IPS DF 6.9 (cell line): ENCODE measurements around the gene KLHL29.
A peak's percentile ranks its signal among the peaks of the same experiment; 100 is the strongest.

Experiments
- DNase-seq: peaks from one replicate; pipeline ENCODE4 v3.0.0-alpha.2; 2013; ENCODE audit warnings: low read depth, low spot score
- H3K27ac ChIP-seq: one replicate; pipeline ENCODE4 v1.5.1; 2013; ENCODE audit warnings: low read length, control low read depth
- H3K27me3 ChIP-seq: 2 replicates; pipeline ENCODE4 v1.6.1; 2013; ENCODE audit warnings: mild to moderate bottlenecking, low read length; ENCODE audit not compliant: control insufficient read depth, insufficient read depth
- H3K36me3 ChIP-seq: 2 replicates; pipeline ENCODE4 v1.6.1; 2013; ENCODE audit warnings: low read length; ENCODE audit not compliant: control insufficient read depth, insufficient read depth
- H3K4me1 ChIP-seq: 2 replicates; pipeline ENCODE4 v1.6.1; 2013; ENCODE audit warnings: low read length; ENCODE audit not compliant: control insufficient read depth, insufficient read depth
- H3K4me3 ChIP-seq: 2 replicates; pipeline ENCODE4 v1.5.1; 2013; ENCODE audit warnings: mild to moderate bottlenecking, low read length
- H3K9me3 ChIP-seq: 2 replicates; pipeline ENCODE4 v1.6.1; 2013; ENCODE audit warnings: low read length, inconsistent platforms; ENCODE audit not compliant: control insufficient read depth, insufficient read depth
- WGBS: extraction: QIAGEN DNeasy Blood & Tissue Kit; methylation state at CpG from one replicate; pipeline ENCODE4 v1.1.7; 2013; ENCODE audit warnings: mixed read lengths, missing lambda C conversion rate; ENCODE audit not compliant: insufficient read length, insufficient coverage; 5-methylcytosine and 5-hydroxymethylcytosine counted together

Gene KLHL29

GRCh38 chr2:23618265-23618664 is 233.3 kb downstream of the KLHL29 start:
- Histone ChIP-seq H3K27ac (no peak overlapping the region), H3K4me1 (peaks cover 1% of the 10 kb centered on the region; the same call in 1 of the 2 replicates), H3K27me3 (no peaks in the 10 kb centered on the region), H3K4me3 (no peak overlapping the region), H3K36me3 (no peaks in the 10 kb centered on the region), H3K9me3 (no peaks in the 10 kb centered on the region)
- DNase-seq: no peak
- WGBS: no CpG with 5 or more reads among the region's 10 CpGs

- DNase-seq: no peak
- whole genome bisulfite sequencing: no CpG with 5 or more reads among the region's 7 CpGs
- no peak overlapping the region for H3K4me3 ChIP-seq
These were observed 234.0 kb downstream of the KLHL29 start for GRCh38 chr2:23618794-23619530.

GRCh38 chr2:23619941-23620340 is 235.0 kb downstream of the KLHL29 start:
- no CpG with 5 or more reads among the region's 7 CpGs for WGBS
- H3K27me3 ChIP-seq: no peaks in the 10 kb centered on the region
- DNase-seq: no peak
- H3K4me3 ChIP-seq: no peak overlapping the region
- no peak overlapping the region for H3K27ac ChIP-seq
- H3K4me1 ChIP-seq: peaks cover under 1% of the 10 kb centered on the region; the same call in 1 of the 2 replicates
- H3K36me3 ChIP-seq: no peaks in the 10 kb centered on the region
- H3K9me3 ChIP-seq: no peaks in the 10 kb centered on the region

More at GRCh38 chr2:23618794-23619530, 234.0 kb downstream of the KLHL29 start:
- H3K9me3 ChIP-seq: no peaks in the 10 kb centered on the region
- H3K4me1 ChIP-seq: peaks cover 1% of the 10 kb centered on the region; the same call in 1 of the 2 replicates
- no peaks in the 10 kb centered on the region for H3K36me3 ChIP-seq
- H3K27ac ChIP-seq: no peak overlapping the region
- no peaks in the 10 kb centered on the region for H3K27me3 ChIP-seq

- H3K4me1 ChIP-seq: no peaks in the 10 kb centered on the region
- DNase-seq: no peak
- H3K9me3 ChIP-seq: no peaks in the 10 kb centered on the region
- H3K27me3 ChIP-seq: no peaks in the 10 kb centered on the region
- no CpG with 5 or more reads among the region's 14 CpGs for WGBS
- H3K4me3 ChIP-seq: no peak overlapping the region
- H3K36me3 ChIP-seq: no peaks in the 10 kb centered on the region
- H3K27ac ChIP-seq: no peak overlapping the region
These were observed 235.9 kb downstream of the KLHL29 start for GRCh38 chr2:23620841-23621341.

- Histone ChIP-seq H3K9me3 (no peaks in the 10 kb centered on the region), H3K4me3 (no peak overlapping the region), H3K4me1 (no peaks in the 10 kb centered on the region), H3K27ac (no peak overlapping the region), H3K27me3 (no peaks in the 10 kb centered on the region), H3K36me3 (no peaks in the 10 kb centered on the region)
- DNase-seq: no peak
- no CpG with 5 or more reads among the region's 5 CpGs for WGBS
These were observed 236.6 kb downstream of the KLHL29 start for GRCh38 chr2:23621616-23622015.

GRCh38 chr2:23622466-23622865 is 237.5 kb downstream of the KLHL29 start:
- H3K27ac ChIP-seq: no peak overlapping the region
- H3K27me3 ChIP-seq: no peaks in the 10 kb centered on the region
- H3K36me3 ChIP-seq: no peaks in the 10 kb centered on the region
- H3K4me1 ChIP-seq: peaks cover 2% of the 10 kb centered on the region; the same call in 1 of the 2 replicates
- no peak for DNase-seq
- WGBS: no CpG with 5 or more reads among the region's 8 CpGs
- no peak overlapping the region for H3K4me3 ChIP-seq
- no peaks in the 10 kb centered on the region for H3K9me3 ChIP-seq

- no peak for DNase-seq
- Histone ChIP-seq H3K4me1 (peaks cover 2% of the 10 kb centered on the region; the same call in 1 of the 2 replicates), H3K27ac (no peak overlapping the region), H3K9me3 (no peaks in the 10 kb centered on the region), H3K36me3 (no peaks in the 10 kb centered on the region), H3K27me3 (no peaks in the 10 kb centered on the region), H3K4me3 (no peak overlapping the region)
- no CpG with 5 or more reads among the region's 14 CpGs for WGBS
These were observed 238.1 kb downstream of the KLHL29 start for GRCh38 chr2:23622966-23623675.

- peak; percentile 31 for DNase-seq
- H3K27me3 ChIP-seq: no peaks in the 10 kb centered on the region
- no peak overlapping the region for H3K27ac ChIP-seq
- no peaks in the 10 kb centered on the region for H3K36me3 ChIP-seq
- WGBS: no CpG with 5 or more reads among the region's 5 CpGs
- H3K4me1 ChIP-seq: peaks cover 2% of the 10 kb centered on the region; the same call in 1 of the 2 replicates
- no peaks in the 10 kb centered on the region for H3K9me3 ChIP-seq
- H3K4me3 ChIP-seq: no peak overlapping the region
These were observed 239.4 kb downstream of the KLHL29 start for GRCh38 chr2:23624378-23624777.

- Histone ChIP-seq H3K9me3 (no peaks in the 10 kb centered on the region), H3K36me3 (no peaks in the 10 kb centered on the region), H3K4me1 (peaks cover 2% of the 10 kb centered on the region; the same call in 1 of the 2 replicates), H3K27me3 (no peaks in the 10 kb centered on the region), H3K4me3 (no peak overlapping the region), H3K27ac (no peak overlapping the region)
- no CpG with 5 or more reads among the region's 4 CpGs for WGBS
- no peak for DNase-seq
These were observed 239.9 kb downstream of the KLHL29 start for GRCh38 chr2:23624915-23625314.

- H3K36me3 ChIP-seq: no peaks in the 10 kb centered on the region
- peaks cover 2% of the 10 kb centered on the region; the same call in 1 of the 2 replicates for H3K4me1 ChIP-seq
- WGBS: no CpG with 5 or more reads among the region's 4 CpGs
- H3K27ac ChIP-seq: no peak overlapping the region
- no peak for DNase-seq
- no peak overlapping the region for H3K4me3 ChIP-seq
- H3K27me3 ChIP-seq: no peaks in the 10 kb centered on the region
- no peaks in the 10 kb centered on the region for H3K9me3 ChIP-seq
These were observed 240.7 kb downstream of the KLHL29 start for GRCh38 chr2:23625726-23626125.
